Stimulated activated CD4-positive, alpha-beta T cell treated with anti-CD3 and anti-CD28 coated beads, Interleukin-1b, Interleukin-23, amount 100 ng/mL, for 24 hours (primary cell): ENCODE measurements around the gene EPS8L1.

ENCODE experiments used
- DNase-seq, 4 experiments: peaks; one replicate each; pipeline ENCODE4 v3.0.0-alpha.2; 2020; ENCODE audit warnings: low read depth in 4 of 4, low spot score in 1 of 4

Gene EPS8L1

GRCh38 chr19:55080121-55080967 is 4.7 kb downstream of the EPS8L1 start:
- peak in 3 of 4 experiments; percentile 40 to 52 (median 43) for DNase-seq

GRCh38 chr19:55080968-55081769 is 5.5 kb downstream of the EPS8L1 start:
- DNase-seq = peak; percentile 72 to 81 (median 74)

GRCh38 chr19:55081770-55082019 is 6.0 kb downstream of the EPS8L1 start:
- DNase-seq = no peak

- DNase-seq = peak in 1 of 4 experiments; percentile 30
Observed at GRCh38 chr19:55082020-55082851, 6.6 kb downstream of the EPS8L1 start.

- no peak for DNase-seq
Observed at GRCh38 chr19:55083004-55083850, 7.6 kb downstream of the EPS8L1 start.

GRCh38 chr19:55084416-55084815 is 8.7 kb downstream of the EPS8L1 start:
- DNase-seq = no peak

- no peak for DNase-seq
Observed at GRCh38 chr19:55085923-55086715, 10.4 kb downstream of the EPS8L1 start.

- peak in 2 of 4 experiments; percentile 41 to 51 for DNase-seq
Observed at GRCh38 chr19:55086730-55087541, 11.3 kb downstream of the EPS8L1 start.

GRCh38 chr19:55087542-55087901 is 11.9 kb downstream of the EPS8L1 start:
- DNase-seq = no peak

- DNase-seq = no peak
Observed at GRCh38 chr19:55088021-55088451, 12.4 kb downstream of the EPS8L1 start.

GRCh38 chr19:55088543-55089341 is 13.1 kb downstream of the EPS8L1 start:
- DNase-seq = peak; percentile 62 to 76 (median 71)

GRCh38 chr19:55089342-55089944 is 13.8 kb downstream of the EPS8L1 start:
- no peak for DNase-seq

- DNase-seq = no peak
Observed at GRCh38 chr19:55090564-55090963, 14.9 kb downstream of the EPS8L1 start.

GRCh38 chr19:55091126-55091910 is 15.6 kb downstream of the EPS8L1 start:
- no peak for DNase-seq

GRCh38 chr19:55091955-55092354 is 16.3 kb downstream of the EPS8L1 start:
- no peak for DNase-seq

GRCh38 chr19:55092423-55093318 is 17.0 kb downstream of the EPS8L1 start:
- DNase-seq = no peak
